Lung microvascular endothelial cell (primary cell): ENCODE measurements around the gene OPTC. TPM values are rescaled to one million over a fixed set of nuclear protein-coding genes. Genes with fewer than 3 reads are reported as not detected.
"Not testable (repeated sequence)": the region's sequence is repeated elsewhere in the genome, so short reads cannot be mapped to it uniquely, and the experiment has no call there.

Experiments used
- DNase-seq, 2 donors: peaks; one replicate each; pipeline versions ENCODE4 v3.0.0 to v3.0.0-alpha.2; 2010; ENCODE audit warnings: low read depth in 2 of 2
- total RNA-seq: library from RNA; depleted of rRNA; stranded (reverse); fragments of >200 nt; gene quantifications from 2 replicates; pipeline ENCODE4 v1.2.1, GENCODE V29; 2014

Gene OPTC, protein sequence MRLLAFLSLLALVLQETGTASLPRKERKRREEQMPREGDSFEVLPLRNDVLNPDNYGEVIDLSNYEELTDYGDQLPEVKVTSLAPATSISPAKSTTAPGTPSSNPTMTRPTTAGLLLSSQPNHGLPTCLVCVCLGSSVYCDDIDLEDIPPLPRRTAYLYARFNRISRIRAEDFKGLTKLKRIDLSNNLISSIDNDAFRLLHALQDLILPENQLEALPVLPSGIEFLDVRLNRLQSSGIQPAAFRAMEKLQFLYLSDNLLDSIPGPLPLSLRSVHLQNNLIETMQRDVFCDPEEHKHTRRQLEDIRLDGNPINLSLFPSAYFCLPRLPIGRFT
- not detected in 2 replicates for total RNA-seq

DNA sequence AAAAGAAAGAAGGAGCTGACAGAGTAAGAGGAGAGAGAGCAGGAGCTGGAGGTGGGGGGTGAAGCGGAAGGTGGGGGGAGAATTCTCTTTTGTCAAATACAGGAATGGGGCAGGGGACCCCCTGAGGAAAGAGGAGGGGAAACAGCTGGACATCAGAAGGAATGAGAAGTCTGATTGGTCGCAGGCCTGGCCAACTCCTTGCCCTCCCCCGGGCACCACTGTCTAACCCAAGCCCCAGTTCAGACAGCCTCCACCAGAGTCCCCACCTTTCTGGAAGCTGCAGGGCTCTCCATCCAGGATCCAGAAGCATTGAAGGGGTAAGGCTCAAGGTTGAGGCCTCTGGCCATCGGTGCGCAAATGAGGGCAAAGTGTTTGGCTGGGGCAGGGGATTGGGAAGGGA is at the start of gene OPTC:
Gene OPTC, plus strand, starts transcription at position 253 of the 400 bp plus-strand sequence. CDS start 1,853 bp downstream, outside the sequence.
- DNase-seq = no peak

DNA sequence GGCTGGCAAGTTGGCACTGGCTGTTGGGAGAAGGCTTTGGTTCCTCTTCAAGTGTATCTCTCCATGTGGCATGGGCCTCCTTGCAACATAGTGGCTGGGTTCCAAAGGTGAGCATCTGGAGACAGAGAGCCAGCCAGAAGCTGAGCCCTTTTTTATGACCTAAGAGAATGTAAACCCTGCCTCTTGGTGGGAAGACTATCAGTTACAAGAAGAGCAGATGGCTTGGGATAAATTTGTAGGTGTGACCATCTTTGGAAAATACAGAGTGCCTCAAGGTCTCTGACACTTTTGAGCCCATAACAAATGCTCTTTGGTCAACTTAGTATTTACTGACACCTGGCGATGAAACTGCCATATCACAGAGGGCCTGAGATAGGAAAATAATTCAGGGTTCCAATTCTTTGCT is 49.8 kb upstream of the OPTC start:
- DNase-seq = no peak

DNA sequence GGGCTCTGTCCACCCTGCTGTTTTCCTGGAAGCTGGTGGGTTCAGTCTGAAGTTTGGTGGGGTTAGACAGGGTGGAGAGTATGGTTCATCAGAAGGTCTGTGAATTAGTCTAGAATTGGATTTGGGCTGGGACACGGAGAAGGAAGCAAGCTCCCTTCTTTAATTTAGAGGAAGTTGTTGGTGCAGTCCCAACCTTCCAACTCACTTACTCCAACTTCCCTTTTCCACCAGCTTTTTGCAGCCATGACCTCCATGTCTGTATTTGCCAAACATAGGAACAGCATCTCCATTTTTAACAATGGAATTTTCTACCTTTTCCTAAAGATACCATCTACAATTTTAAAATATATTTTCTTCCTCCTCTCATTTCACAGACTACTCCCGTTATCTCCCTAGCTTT is 46.8 kb upstream of the OPTC start:
- DNase-seq = no peak

DNA sequence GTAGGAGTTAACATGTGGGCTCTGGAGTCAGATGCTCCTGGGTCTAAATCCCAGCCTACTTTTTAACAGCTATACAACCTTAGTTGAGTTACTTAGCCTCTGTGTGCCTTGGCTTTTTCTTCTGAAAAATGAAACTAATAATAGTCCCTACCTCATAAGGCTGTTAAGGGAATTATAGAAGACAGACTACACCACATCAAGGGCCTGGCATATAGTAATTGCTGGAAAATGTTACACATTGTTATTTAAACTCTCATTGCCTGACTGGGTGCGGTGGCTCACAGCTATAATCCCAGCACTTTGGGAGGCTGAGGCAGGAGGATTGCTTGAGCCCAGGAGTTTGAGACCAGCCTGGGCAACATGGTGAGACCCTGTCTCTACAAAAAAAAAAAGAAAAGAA is 46.4 kb upstream of the OPTC start:
- not testable (repeated sequence) for DNase-seq

DNA sequence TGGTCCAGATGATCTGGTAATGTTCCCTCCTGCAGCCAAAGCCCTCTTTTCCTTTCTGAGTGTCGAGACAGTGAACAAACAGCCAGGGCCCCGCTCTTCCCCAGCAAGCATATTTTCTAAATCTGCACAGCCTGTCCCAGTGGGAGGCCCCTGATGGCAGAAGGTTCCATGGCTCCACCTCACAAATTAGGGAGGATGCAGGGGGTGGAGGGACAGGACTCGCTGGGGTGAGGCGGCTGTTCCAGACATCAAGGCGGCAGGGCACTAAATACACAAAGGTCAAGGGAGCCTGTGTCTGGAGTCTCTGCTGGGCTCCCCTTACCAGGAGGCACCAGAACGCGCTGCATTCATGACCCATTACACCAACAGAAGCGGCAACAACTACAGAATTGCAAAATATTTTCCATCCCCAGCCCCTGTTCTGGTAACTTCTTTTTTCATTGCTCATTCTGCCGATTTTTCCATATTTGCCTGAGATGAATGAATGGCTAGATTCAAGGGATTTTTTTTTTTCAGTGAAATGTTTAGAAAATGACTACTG is 45.4 kb upstream of the OPTC start:
- peak in 1 of 2 donors; percentile 47 for DNase-seq

DNA sequence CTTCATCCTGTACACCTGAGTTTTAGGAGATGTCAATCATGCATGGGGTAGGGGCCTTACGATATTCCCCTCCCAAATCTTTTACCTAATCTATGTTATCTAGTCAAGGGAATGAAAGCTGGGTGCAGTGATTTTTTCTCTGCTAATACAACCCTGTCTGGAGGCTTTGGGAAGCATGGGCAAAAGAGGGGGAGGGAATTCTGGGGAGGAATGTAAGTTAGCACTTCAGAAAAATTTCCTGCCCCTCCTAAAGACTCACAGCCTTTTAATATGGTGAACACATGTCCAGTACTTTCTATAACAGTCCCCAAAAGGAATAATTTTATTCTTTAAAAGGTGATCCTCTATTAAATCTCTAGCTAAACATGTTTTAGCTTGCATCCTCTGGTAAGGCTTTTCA is 44.0 kb upstream of the OPTC start:
- no peak for DNase-seq

DNA sequence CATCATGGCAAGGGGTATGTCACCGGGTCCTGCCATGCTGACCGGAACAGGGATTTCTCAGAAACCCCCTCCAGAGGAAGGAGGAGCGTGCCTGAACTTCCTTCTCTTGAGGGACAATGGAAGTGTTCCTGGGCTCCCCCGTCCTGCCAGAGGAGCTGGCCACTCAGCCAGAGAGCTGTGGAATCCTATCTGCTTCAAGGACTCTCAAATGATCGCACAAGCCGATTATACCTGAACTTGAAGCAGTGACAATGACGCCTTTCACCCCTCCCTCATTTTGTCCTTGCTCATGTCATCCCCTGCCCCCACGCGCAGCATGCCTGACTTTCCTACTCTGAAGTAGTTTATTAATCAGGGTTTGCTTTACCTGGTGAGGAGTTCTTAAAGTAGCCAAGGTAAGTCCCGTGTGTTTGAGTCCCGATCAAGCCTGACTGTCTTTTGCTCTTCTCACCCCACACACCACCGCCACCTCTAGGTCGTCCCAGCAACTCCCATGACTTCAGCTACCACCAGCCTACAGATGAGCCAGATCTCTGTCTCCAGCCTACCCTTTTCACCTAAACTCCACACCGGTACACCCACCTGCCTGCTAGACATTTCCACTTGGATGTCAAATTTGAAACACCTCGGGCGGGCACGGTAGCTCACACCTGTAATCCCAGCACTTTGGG is 43.3 kb upstream of the OPTC start:
- DNase-seq = no peak

DNA sequence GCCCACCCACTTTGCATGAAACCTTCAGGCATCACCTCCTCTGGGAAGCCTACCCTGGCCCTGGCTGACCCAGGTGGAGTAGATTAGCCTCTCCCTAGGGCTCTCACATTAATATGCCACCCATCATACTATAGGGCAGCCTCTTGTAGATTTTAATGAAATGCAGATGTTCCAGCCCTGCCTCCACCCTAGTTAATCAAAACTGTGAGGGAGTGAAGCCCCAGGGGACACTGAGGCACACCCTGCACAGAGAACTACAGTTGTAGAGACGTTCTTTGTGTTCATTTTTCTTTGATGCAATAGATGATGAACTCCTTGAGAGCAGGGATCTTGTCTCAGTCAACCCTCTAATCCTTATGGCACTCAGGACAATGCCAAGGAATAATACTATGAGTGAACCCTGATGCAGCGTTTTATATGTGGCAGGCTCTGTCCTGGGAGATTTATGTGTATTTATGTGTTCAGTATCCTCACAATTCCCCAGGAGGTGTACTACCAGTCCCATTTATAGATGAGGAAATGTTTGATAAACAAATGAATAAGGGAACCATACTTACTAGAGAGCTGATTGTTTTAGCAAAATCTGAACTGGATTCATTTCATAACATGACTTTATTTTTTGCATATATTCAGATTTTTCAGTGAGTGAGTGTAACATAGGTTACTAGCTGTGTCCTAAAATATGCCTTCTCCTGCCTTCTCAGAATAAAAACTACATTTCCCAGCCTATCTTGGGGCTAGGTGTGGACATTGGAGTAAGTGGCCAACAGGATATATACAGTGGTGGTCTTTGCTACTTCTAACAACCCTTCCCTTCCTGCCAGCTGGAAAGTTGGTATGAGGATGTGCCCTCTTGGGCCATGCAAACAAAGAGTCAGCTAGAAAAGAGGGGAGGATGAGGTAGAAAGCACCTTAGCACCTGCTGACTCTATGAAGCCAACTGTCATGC is 41.8 kb upstream of the OPTC start:
- DNase-seq = no peak

DNA sequence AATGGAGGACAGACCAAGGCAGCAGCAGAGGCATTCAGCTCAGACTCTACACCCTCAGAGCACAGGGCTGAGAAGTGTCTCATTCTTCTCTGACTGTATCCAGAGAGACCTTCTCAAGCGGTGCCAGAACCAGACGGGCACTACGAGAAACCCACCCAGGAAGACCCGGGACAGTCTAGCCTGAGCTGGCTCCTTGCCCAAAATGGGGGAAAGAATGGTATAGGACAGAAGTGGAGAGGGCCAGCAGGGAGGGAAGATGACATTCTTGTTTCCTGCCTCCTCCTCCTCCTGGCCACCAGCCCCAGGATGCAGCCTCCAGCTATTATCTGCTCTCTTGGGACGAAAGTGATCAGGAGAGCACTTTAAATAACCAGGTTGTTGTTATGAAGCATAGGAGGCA is 40.9 kb upstream of the OPTC start:
- no peak for DNase-seq

DNA sequence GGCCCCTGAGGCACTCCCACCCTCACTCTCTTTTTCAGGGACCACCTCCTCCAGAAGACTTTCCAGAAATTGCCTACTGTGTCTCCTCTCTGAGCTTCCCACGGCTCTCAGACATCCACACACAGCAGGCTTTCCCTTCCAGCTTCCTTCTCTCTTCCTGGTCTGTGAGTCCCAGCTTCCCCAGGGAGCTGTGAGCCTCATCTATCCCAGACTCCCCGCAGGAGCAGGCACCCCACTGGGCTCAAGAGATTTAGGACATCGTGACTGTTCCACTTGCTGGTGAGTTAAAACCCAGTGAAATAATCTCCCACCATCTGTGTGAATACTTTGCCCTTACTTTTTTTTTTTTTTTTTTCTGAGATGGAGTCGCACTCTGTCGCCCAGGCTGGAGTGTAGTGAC is 40.3 kb upstream of the OPTC start:
- DNase-seq = no peak

DNA sequence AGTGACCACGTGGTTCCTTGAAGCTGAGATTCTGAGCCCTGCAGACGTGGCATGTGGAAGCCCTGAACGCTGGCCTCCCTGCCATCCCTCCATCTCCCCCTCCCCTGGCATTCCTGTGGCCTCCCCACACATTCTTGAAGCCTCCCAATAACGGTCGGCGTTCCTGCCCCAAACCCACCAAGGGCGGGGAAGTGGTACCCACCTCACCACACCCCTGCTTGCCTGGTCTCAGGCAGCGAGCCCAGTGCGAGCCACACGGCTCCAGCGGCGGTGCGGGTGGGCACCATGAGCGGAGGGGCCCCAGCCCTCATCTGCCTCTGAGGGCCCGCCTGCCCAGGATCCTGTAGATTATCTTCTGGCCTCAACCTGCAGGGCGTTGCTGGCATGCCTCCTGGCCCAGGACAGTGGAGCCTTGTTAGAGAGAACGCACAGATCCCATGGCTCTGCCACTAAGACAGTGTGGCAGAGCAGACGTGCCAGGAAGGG is 38.9 kb upstream of the OPTC start:
- DNase-seq = no peak

DNA sequence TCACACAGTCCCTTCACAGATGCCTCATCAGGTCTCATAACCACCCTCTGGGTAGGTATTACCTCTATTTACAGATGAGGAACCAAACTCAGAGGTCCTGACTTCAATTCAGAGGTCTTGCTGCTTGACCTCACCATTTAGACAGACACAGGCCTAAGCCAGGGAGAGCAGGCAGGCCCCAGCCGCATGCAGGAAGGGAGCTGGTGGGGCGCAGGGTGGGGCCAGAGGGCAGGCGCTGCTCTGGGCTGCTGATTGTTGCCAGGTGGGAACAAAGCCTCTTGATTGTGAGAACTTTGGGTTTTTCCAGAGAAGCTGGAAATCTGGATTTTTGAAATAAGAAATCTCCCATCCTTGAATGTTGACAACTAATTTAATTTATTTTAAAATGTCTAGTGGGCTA is 38.2 kb upstream of the OPTC start:
- no peak for DNase-seq

DNA sequence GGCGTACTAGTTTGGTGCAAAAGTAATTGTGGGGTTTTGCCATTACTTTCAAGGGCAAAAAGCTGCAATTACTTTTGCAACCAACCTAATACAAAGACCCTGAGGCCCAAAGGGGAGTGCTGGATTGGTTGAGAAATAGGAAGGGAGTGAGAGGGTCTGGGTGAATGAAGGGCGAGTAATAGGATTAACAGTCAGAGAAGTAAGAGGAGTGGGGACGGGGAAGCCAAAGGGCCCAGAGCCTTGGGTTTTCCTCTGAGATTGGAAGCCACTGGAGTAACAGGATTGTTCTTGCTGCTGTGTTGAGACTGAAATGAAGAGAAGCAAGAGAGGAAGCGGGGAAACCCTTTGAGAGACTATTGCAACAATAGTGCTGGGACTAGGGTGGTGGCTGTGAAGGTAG is 37.4 kb upstream of the OPTC start:
- no peak for DNase-seq

DNA sequence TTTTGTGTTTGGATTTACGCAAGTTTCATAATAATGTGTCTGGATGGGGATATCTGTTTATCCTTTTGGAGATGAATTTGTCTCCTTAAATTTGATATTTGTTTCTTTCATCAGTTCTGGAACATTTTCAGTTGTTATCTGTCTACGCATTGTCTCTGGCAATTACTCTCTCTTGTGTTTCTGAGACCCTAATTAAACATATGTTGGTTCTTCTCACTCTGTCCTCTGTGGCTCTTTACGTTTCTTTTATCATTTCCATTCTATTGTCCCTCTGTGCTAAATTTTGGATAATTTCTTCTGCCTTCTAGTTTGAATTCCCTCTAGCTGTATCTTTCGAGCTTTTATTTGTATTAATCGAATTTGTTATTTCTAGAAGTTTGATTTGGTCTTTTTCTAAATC is 35.9 kb upstream of the OPTC start:
- no peak for DNase-seq

DNA sequence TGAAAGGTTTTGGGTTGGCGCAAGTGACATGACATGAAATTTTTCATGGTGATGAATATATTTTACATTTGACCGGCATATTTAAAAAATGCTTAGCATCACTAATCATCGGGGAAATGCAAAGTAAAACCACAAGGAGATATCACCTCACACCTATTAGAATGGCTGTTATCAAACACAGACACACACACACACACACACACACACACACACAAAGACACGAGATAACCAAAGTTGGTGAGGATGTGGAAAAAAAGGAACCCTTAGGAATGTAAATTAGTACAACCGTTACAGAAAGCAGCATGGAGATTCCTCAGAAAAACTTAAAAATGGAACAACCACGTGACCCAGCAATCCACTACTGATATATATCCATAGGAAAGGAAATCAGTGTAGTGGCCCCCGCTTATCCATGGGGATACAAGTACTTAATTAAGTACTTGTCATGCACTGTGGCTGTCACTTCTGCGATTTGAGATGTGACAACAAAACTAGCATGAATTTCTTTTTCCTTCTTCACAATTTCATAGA is 34.2 kb upstream of the OPTC start:
- no peak for DNase-seq

DNA sequence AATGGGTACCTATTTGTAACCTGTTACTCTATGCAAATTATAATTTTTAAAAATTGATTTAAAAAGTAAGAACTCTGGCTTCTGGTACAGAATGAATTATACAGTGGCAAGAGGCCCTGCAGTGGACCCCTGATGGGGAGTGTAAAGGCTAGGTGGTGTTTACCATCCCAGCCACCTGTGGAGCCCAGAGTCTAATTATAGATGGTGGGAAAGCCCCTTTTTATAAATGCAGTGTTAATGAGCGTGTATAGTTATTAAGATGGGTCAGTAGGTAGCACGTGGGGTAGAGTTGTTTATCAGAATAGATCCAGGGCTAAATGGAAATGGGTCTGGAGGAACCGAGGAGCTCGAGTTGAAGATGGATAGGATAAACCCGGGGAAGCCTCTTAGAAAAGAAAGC is 32.2 kb upstream of the OPTC start:
- DNase-seq = no peak

DNA sequence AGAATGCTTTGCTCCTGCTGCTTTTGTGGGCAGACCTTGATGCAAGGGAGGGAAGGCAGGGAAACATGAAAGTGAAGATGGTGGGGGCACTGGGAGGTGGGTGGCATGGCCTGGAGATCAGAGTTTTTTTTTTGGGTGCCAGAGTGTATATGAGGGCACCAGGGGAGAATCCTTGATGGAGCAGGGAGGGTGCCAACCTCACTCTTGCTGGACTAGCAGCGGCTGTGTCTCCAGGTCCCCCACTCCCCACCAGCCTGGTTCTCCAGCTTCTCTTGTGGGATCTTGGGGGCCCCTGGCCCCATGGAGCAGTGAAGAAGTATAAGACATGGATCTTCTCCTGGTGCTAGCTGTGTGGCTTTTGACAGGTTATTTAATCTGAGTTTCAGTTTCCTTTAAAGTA is 31.8 kb upstream of the OPTC start:
- DNase-seq = no peak

DNA sequence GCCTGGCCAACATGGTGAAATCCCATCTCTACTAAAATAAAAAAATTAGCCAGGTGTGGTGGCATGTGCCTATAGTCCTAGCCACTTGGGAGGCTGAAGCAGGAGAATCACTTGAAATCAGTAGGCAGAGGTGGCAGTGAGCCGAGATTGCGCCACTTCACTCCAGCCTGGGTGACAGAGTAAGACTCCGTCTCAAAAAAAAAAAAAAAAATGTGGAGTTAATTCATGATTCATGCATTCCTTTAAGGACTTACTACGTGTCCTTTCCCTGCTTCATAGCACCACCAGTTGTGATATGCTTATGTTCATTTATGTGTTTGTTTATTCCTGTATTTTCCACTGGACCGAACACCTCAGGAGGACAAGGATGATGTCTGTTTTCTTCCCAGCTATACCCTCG is 31.1 kb upstream of the OPTC start:
- peak in 1 of 2 donors; percentile 27 for DNase-seq

DNA sequence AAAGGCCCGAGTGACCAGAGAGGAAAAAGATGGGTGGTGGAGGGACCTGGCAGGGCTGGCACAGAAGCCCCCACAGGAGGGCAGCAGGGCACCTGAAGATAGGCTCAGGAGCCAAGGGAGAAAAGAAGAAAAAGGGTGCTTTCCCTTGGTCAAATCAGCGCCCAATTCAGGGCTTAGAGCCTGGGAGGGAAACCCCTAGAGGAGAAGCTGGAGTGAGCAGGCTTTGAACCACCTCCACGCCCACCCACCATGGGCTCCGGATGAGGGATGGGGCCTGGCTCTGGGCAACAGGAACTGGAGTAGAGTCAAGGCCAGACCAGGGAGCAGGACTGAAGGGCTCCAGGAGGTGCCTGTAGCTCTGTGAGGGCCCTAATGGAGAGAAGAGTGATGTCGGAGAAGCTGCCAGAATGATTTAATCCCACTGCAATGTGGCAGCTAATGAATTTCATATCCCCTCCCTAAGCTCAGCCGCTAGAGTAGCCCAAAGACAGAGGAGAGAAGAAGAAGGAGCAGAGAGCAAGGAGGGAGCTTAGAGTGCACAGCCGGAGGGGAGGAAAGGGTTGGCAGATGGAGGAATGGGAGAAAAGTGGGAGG is 30.4 kb upstream of the OPTC start:
- no peak for DNase-seq

DNA sequence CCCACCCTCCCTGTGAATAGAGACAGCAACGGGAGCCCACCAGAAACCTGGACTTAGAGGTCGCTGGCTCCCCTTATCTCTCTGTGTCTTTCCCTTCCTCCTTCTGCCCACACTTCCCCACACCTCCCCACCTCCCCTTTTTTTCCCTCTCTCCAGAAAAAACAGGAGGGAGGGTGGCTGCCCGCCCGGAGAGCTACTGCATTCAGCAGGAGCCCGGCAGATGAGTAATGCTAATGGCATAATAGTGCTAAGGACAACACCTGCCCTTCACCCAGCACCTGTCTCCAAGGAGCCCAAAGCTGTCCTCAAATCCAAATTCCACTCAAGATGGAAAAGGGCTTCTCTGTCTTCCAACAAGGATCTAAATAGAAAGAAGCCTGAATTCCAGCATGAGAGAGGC is 29.7 kb upstream of the OPTC start:
- no peak for DNase-seq

DNA sequence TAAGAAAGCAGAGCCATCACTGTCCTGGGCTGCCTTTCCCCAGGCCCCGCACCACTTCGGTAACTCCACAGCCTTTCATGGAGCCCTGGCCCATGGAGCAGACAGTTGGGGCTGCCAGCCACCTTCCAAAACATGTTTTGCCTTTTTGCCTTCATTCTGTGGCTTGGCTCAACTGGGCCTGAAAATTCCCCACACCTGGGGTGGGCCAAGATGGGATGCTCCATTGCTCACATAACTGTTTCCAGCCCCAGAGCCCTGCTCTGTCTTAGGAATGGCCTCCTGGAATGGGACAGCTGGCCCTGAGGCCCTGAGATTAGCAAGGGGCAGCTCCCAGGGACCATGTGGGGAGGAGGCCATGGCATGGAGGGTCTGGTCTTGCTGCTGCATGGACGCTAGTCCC is 29.2 kb upstream of the OPTC start:
- DNase-seq = no peak
